HG03378 (cell line): Measurements from ENCODE around the gene TBX1.

Source experiments
- ATAC-seq: cut with Tn5 transposase; IDR thresholded peaks from one replicate; pipeline ENCODE4 v1.9.1; 2021; ENCODE audit warnings: mild to moderate bottlenecking, moderate library complexity; ENCODE audit not compliant: unreplicated experiment

TBX1 gene

DNA sequence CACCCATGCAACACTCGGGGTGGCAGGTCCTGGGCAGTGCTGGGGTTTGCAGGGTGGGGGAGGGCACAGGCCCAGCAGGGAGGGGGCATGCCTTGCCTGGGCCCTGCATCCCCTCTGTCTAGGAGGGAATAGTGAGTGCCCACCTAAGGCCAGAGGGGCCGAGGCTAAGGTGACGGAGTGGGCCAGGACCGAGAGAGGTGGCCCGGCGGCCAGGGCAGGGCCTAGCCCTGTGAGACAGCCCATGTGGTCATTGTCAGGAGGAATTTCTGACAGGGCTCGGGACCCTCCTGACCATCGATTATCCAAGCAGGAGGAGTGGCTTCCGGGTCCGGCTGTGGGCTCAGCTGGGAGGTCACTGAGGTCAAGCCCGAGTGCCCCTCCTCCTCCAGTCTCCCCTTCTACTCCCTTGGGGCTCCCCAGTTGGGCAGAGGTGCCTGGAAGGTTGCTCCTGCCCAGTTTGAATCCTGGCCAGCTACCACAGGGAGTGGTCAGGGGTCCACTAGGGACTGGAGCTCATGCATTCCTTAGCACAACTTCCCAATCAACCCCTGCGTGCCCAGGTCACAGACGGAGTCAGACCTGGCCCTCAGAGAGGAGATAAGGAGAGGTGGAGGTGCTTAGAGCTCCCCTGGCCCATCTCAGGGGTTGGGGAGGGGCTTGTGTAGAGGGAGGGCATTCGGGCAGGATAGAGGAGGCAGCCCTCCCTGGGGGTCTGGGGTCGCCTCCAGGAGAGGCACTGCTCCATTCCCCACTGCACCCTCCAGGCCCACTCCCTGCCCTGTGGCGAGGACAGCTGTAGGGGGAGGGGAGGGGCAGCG, 22.5 kb upstream of the TBX1 start:
- no peak for ATAC-seq

DNA sequence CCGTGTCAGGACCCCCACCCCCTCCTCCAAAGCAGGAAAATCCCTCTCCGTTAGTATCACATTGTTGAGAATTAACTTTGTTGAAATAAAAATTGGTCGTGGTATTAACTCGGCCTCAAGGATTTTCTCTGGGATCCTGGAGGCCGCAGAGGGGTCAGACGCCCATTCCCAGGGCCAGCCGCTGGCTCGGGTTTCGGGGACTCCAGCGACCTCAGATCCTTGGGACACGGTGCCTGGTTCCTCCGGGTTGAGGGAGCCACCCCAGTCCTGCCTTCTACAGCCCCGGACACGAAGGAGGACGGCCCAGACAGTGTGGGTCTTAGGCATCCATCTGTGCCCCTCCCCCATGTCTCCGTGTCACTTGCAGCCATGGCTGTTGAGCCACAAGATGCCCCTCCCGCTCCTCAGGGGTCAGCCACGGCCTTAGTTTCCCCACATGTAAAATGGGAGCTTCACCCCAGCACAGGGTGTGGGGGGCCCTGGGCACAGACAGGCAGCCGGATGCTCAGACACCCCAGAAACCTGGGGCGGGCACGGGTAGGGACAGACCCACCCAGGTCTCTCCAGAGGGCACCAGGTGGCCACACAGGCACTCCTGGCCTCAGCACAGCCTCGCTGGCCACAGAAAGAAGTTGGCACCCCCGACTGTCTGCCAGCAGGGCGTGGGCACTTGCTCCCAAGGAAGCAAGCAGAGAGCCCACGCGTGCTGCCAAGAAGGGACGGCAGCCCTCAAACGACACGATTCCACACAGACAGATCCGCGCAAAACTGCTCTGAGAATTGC, 21.7 kb upstream of the TBX1 start:
- ATAC-seq = no peak

- no peak for ATAC-seq
These were observed 21.1 kb upstream of the TBX1 start for GRCh38 chr22:19739448-19739895.

DNA sequence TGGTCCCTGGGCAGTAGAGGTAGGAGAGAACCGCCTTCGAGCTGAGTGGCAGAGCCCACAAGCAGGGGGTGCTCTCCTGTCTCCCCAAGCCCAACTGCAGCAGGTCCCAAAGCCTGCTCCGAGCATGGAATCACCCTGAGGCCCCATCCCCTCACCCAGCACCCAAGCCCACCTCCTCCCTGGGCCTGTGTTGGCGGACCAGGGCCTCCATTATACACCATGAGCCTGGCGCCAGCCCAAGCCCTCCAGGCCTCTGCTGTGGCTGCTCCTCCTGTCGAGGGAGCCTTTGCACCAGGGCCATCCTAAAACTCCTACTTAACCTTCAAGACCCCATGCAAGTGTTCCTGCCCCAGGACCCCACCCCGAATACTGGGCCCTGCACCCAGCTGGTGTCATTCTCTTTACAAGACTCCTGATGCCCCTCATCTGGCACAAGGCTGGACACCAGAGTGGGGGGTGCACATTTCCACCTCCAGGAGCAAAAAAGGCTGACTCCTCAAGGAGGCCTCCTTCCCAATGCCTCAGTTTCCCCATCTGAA, 20.6 kb upstream of the TBX1 start:
- ATAC-seq = no peak

DNA sequence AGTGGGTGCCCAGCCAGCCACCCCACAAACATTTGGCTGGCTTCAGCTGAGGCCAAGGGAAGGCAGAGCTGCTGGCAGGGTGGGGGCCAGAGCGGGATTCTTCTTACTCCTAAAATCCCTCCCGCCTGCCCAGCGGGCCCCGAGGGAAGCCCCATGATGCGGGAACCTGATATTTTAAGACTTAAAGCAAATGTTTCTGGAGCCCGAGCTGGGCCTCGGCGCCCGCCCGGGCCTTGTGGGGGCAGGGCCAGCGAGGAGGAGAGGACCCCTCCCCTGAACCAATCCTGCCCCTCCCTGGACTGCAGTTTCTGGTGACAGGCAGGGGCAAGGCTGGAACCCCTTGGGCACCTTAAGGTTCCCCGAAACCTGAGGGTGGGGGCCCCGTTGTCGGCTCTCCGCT, 20.0 kb upstream of the TBX1 start:
- no peak for ATAC-seq

GRCh38 chr22:19741053-19741452, 19.5 kb upstream of the TBX1 start:
- ATAC-seq = no peak

DNA sequence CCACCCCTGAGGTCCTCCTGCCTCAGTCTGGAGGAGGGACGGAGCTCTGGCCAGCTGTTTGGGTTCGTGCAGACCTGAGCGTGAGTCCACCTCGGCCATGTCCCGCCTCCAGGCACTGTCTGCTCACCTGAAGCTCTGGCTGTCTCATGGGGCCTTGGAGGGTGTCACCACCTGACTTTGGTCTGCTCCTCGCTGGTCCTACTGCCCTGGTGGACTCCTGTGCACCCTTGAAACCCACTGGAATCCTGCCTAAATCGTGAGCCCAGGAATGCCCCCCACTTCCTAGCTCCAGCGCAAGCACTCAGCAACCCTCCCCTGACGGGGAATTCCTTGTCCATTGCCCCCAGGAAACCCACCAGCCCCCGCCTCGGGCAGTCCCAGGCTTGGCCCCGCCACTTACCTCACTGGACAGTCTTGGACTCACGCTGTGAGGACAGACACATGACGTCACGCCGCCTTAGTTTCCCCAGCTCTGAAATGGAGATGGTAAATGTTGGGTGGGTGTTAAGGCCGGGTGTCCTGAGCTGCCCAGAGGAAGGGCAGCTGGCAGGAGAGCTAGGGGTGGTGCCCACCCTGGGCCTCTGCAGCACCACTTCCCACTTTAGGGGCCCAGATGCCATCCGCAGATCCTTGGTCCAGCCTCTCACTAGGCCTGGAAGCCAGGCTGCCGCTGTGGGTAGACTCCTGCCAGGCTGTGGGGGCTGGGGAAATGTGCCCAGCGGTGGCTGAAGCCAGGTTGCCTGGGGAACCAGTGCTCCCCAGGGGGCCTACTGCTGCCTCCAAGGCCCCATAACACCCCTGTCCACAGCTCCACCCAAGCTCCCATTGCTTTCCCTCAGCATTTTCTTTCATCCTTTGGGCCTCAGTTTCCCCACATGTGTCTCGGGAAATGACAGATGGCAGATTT, 18.2 kb upstream of the TBX1 start:
- no peak for ATAC-seq

DNA sequence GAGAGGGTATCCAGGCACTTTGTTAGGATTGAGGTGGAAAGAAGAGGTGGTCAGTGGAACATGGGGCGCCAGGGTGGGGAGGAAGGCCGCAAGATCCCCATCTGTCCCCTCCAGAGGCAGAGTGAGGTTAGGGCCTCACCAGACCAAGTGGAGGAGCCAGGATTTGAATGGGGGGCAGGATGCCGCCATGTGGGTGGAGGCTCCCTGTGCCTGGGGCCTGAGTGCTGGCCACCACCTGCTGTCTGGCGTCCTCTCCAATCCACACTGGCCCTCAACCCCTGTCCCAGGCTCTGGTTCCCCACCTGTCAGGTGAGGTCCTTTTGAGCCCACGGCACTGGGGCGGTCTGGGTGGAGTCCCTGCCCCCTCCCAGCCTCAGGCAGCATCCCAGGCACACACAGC, 17.5 kb upstream of the TBX1 start:
- ATAC-seq = no peak

DNA sequence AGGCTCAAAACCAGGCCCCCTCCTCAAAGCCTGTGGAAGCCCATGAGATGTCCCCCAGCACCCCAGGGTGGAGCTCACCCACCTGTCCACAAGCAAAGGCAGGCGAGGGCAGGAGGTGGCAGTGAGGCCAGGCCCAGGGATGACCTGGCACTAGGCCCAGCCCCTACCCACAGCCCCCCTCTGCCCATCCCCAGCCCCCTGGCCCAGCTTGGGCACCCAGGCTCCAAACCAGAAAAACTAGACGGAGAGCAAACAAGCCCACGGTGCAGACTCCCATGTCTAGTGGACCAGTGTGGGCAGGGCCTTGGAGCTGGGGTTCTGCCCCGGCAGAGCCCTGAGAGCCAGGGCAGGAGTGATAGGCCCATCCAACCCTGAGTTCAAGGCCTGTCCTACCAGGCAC, 16.9 kb upstream of the TBX1 start:
- no peak for ATAC-seq

DNA sequence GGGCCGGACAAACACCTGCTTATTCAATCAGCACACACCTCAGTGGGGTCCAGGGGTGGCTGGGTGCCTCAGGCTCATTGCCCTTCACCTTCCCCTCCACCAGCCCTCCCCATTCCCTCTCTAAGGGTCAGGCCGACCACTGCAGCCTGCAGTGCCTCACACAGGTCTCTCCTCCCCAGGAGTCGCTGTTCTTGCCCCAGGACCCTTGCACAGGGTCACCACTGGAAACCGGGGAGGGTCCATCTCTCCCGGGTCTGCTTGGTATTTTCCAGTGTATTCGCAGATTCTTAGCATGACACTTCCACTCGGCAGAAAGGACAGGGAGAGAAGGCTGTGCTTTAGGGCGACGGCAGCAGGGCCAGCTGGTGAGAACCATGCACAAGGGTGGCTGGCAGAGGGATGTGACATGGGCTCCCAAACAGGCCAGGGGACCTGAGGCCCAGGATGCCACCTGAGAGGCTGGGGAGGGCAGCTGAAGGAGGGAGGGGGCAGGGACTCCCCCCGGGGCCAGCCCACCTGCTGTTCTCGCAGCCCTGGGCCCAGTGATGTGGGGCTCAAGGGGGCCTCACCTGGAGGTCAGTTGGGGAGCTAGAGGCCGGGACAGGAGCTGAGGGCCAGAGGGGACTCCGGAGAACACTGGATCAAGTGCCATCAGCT, 16.1 kb upstream of the TBX1 start:
- no peak for ATAC-seq

- ATAC-seq = no peak
These were observed 15.2 kb upstream of the TBX1 start for GRCh38 chr22:19745155-19746101.

DNA sequence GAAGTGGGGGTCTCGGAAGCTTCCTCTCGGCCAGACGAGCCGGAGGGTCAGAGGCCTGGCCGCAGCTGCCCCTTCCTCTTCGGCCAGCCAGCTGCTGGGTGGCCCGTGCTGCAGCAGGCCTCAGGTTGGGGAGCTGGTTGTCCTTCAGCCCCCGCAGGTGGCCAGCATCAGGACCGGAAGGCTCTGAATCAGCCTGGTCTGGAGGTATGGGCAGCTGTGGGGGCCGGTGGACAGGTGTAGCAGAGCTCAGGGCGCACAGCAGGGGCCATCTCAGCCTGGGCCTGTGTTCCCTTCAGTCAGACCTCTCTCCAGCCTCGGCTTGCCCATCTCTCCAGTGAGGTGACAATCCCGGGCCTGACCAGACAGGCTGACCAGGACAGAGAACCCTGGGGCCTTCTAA, 13.9 kb upstream of the TBX1 start:
- no peak for ATAC-seq

- ATAC-seq = no peak
These were observed 13.0 kb upstream of the TBX1 start for GRCh38 chr22:19747551-19747950.

DNA sequence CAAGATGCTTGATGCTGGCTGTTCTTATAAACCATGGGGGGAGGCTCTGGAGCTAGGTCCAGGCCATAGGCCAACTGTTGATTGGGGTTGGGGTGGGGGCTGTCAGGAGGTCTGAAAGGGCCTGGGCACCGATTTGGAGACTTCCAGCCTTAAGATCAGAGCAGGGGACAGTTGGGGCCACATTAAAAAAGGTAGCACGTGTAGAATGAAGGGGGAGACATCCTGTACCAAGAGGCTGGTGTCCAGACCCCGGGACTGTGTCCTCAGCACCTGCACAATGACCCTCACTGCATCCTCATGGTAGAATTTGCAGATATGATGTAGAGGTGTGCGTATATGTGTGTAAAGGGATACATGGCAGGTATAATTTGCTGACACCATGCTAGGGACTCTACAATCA, 12.4 kb upstream of the TBX1 start:
- ATAC-seq = no peak

GRCh38 chr22:19748991-19749664, 11.4 kb upstream of the TBX1 start:
- ATAC-seq = no peak

DNA sequence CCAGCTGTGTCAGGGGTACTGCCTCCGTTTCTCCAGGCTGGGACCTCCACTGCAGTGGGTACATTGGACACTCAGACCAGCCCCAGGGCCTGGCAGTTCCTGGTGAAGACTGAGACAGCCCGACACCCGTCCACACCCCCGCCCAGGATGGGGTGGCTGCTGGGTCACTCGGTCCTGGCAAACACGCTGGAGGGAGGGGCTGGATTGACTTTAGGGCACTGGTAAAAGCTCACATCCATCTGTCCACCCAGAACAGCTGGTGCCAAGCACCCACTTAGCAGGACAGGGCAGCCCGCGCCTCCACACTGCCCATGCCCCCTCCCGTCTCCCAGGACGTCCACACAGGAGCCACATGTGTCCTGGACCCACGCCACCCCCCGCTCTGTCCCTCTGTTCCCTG, 10.7 kb upstream of the TBX1 start:
- ATAC-seq = no peak

GRCh38 chr22:19750507-19751490, 9.8 kb upstream of the TBX1 start:
- no peak for ATAC-seq
